GM19395 (cell line): Measurements from ENCODE around the gene IL36B.

ENCODE experiments used
- ATAC-seq: cut with Tn5 transposase; IDR thresholded peaks from one replicate; pipeline ENCODE4 v1.9.1; 2021; ENCODE audit warnings: mild to moderate bottlenecking, moderate library complexity; ENCODE audit not compliant: unreplicated experiment

The IL36B gene

DNA sequence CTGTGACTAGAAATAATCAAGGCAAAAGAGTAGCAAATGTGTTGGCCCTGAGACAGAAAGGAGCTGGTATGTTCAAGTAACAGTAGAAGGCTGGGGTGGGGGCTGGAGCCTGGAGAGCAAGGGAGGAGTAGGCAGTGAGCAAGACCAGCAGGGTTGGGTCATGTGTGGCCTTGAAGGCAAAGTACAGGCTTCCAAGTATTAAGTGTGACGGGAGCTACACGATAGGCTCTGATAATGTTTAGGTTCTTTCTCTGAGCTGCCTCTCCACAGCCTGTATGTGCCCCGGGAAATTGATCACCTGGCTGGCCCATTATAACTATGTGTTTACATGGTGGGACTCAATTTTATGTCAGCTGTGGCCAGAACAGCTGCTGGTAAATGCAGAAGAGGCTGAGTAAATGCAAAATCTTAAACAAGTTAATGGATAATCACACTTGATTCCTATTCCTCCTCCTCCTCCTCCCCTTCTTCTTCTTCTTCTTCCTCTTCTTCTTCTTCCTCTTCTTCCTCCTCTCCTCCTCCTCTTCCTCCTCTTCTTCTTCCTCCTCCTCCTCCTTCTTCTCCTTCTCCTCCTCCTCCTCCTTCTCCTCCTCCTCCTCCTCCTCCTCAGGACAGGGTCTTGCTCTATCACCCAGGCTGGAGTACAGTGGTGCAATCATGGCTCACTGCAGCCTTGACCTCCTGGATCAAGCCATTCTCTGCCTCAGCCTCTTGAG is 24.4 kb upstream of the IL36B start:
- no peak for ATAC-seq

DNA sequence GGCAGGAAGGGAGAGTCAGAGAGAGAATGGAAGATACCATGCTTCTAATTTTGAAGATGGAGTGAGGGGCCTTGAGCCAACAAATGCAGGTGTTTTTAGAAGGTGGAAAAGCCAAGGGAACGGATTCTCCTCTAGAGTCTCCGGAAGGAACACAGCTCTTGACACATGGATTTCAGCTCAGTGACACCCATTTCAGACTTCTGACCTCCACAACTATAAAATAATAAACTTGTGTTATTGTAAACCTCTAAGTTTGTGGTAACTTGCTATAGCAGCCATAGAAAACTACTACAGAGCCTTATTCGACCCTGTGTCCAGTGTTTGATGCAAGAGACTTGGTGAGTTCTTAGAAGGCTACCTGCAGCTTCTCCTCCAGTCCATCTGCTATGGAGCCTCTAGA is 22.9 kb upstream of the IL36B start:
- no peak for ATAC-seq

DNA sequence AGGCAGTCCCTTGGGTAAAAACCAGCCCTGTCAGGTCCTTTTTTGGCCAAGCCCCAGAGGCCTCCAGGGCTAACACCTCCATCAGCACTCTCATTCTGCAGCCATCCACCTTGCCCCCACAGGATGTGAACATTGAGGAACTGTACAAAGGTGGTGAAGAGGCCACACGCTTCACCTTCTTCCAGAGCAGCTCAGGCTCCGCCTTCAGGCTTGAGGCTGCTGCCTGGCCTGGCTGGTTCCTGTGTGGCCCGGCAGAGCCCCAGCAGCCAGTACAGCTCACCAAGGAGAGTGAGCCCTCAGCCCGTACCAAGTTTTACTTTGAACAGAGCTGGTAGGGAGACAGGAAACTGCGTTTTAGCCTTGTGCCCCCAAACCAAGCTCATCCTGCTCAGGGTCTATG is 22.4 kb upstream of the IL36B start:
- ATAC-seq, result no peak

DNA sequence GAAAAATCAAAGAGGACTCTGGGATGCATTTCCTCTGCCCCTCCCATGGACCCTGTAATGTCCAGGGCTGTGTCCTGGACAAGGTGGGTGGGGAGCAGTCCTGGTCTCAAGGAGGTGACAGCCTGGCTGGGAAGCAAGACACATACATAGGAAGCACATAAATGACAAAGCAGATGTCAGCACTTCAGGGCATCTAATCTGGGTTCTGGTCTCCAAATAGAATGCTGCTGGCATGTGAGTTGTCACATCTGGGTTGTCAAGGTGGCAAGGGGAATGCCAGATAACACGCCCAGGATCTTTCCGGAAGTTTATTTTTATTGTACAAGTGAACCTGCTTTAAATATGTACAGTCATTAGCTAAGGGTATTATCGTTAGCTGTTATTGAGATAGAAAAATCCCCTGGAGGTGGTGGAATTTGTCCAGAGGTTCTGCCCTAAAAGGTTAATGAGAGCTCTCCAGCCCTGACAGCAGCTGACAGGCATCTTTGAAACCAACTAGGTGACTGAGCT is 20.7 kb upstream of the IL36B start:
- ATAC-seq, result no peak

DNA sequence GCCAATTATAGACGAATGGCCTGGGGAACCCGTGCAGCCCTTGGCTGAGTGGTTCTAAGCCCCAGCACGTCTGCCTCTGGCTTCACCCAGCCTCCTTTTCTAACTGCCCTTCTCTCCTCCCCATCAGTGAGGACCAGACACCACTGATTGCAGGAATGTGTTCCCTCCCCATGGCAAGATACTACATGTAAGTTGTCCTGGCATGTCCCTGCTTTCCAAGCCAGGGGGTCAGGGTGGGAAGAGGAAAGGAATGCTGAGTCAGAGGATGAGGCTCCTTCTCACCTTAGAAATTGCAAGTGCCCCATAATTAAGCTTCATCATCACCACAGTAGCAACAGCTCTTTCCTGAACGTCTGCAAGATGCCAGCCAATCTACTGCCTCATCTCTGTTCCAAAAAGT is 19.9 kb upstream of the IL36B start:
- no peak for ATAC-seq

DNA sequence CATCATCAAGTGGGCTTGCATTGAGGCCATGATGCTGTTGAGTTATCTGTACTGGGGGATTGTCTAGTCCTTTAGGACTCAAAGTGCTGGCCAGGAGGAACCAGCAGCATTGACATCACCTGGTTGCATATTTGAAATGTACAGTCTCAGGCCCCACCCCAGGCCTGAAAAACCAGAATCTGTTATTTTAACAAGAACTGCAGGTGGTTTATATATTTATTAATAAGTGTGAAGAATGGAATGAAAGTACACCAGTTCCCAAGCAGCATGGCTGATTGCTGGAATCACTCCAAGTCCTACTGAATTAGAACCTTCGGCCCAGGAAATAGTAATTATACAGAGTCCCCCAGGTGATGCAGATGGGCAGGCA is 17.9 kb upstream of the IL36B start:
- no peak for ATAC-seq

DNA sequence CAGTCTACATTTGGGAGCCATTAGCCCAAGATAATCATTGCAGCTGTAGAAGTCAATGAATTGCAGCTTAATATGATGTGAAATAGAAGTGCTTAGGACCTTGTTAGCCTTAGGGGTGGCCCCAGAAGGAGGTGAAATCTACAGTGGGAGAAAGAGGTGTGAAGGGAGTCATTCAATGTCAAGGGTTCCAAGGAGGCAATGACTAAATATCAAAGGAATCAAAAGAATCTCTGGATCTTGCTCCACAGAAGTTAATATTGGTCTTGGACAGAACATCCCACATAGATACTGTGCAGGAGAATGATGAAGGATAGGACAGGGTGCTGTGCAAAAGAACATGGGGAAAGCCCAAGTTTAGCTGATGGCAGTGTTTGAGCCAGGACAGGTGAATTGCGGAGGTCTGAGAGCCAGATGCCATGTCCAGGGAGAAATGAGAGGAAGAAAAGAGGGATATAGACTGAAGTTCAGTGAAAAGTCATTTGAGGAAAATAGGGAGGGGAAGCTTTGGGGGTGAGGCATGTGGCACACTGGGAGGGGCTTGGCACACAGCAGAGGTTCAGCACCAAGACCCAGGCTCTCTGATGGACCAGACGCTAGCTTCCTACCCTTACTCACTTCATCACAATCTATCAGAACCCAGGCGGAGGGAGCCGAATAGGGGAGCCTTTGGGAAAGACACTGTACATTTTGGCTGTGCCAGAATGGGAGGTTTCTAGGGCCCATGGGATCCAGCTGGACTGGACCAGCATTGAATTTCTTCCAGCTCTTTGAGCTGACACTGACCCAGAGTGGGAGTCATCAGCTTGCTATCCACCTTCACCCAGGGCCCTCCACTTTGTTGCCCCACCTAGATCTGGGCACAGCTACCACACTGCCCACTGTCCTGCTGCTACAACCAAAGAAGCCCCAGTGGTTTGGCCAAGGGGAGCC is 17.3 kb upstream of the IL36B start:
- ATAC-seq, result no peak

DNA sequence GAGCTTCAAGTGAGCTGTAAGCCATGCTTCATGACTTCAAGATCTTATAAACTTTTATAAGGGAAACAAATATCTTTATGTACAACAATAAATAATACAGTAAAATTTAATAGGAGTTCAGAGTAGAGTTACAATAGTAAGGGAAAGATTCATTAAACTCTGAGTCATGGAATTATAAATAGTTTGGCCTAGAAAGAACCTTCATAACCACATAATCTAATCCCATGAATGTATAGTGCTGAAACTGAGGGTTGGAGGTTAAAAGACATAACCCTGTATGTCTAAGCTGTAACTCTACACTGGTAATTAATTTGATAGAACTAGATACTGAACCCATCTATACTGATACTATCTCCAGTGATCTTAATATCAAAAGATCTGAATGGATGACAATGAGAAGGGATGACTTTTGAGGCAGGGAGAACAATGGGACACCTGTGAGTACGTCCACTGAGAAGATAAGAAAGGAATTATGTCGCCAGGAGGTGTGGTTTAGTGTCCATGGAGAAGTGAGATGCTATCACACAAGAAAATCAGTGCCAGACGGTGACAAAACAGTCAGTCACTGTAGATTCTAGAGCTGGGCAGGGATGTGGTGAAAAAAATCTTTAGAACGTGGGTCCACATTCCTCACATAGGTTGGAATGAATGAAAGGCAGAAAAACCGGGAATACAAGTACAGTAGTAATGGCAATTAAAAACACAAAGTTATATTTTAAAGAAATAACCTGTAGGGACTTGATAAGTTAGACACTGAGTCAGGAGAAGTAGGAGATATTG is 16.2 kb upstream of the IL36B start:
- ATAC-seq, result no peak

DNA sequence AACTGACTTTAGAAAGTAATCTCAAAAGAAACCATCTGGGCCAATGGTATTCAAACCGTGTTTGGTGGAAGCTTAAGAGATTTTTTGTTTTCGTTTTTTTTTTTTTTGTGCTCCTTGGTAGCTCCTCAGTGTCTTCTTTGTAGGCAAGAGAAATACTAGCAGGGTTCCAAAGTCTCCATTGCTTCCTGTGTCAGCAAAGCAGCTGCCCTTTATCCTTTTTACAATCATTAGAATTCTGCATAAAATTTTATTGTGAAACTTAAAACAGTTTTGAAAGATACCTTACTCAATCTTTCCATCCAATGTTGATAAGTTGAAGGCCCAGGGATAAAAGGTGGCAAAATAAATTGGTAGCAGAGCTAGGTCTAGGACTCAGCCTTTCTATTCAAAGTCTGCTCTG is 15.6 kb upstream of the IL36B start:
- ATAC-seq, result no peak

DNA sequence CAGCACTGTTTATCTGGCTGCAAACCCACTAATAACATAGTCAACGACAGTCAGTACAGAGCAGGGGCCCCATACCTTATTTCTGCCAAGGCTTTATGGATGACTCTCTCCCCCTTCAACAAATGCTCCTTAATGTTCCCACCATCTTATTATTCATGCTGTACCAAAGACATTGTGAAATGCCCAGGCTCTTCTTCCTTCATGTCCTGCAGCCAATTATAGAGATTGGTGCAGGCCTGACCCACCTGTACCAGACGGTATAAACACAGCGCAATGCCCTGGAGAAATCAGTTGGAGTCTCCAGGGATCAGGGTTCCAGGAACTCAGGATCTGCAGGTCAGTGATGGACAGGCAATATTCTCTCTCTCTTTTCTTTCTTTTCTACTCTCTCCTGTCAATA is 15.0 kb upstream of the IL36B start, which contains the start of gene IL1F10:
Gene IL1F10 (plus strand): TSS at position 290 of the 400 bp plus-strand sequence. CDS start 4,769 bp downstream, outside the sequence.
- no peak for ATAC-seq

DNA sequence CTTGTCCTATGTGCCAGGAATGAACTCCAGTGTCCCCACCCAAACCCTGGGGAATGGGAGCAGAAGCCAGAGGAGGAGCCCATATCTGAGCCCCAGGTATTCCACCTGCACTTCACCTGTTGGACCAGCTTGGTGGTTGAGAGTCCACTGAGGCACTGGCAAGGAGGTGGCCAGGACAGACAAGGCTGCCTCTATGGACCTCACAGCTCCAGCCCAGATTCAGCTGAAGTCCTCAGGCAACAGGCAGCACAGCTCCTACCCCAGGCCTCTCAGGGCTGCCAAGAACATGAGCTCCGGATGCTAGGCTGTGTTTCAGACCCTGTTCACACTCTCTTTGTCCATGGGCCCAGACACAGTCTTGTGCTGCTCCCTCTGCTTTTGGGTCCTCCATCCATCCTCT is 12.2 kb upstream of the IL36B start:
- no peak for ATAC-seq

DNA sequence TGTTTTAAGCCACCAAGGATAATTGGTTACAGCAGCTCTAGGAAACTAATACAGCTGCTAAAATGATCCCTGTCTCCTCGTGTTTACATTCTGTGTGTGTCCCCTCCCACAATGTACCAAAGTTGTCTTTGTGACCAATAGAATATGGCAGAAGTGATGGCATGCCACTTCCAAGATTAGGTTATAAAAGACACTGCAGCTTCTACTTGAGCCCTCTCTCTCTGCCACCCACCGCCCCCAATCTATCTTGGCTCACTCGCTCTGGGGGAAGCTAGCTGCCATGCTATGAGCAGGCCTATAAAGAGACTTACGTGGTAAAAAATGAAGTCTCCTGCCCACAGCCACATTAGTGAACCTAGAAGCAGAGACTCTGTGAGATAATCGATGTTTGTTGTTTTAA is 11.6 kb upstream of the IL36B start:
- ATAC-seq, result no peak

DNA sequence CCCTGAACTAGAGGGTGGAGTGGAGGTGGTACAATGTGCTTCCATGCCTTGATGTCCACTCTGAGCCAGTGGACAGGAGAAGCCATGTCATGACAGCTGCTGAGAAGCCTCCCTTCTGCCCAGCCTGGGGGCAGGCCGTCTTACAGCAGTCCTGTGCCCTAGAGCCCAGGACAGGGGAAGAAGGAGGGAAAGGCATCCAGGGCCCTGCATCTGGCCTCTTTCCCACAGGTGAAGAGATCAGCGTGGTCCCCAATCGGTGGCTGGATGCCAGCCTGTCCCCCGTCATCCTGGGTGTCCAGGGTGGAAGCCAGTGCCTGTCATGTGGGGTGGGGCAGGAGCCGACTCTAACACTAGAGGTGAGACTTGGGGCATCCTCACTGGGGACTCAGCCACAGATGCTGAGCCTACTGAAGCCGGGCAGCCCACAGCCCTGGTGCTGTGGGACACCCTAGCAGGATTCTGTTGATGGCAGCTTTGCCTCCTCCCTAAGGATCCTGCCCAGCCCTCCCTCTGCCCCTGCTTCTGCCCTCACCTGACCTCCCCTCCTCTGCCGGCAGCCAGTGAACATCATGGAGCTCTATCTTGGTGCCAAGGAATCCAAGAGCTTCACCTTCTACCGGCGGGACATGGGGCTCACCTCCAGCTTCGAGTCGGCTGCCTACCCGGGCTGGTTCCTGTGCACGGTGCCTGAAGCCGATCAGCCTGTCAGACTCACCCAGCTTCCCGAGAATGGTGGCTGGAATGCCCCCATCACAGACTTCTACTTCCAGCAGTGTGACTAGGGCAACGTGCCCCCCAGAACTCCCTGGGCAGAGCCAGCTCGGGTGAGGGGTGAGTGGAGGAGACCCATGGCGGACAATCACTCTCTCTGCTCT is 9.5 kb upstream of the IL36B start:
- ATAC-seq, result no peak

DNA sequence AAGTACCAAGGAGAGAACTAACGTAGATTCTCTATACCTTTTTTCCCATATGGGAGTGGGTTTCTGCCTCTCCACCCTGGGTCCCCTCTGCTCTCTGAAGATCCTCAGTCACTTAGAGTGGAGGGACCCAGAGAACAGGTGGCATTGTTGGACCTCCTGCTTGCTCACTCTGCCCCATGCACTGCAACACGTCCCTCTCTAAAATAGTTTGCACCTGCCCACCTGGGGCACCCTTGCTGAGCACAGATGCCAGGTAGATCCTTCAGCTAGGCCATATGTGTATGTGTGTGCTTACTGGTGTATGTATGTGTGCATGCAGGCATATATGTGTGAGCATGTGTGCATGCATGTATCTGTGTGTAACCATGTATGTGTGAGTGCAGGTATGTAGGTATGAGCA is 8.6 kb upstream of the IL36B start:
- ATAC-seq, result no peak

DNA sequence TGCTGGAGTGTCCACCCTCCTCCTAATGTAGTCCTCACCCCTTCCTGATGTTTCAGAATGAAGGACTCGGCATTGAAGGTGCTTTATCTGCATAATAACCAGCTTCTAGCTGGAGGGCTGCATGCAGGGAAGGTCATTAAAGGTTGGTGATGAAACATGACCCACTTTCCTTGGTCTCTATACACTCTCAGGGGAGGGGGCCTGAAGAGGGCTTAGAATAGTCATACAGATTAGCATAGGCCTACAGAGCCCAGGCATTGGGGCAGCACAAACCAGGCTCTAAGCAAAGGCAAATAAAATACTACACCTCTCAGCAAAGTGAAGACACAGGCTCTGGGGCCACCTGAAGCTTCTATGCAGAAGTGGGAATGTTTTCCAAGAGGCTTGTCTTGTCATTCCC is 8.1 kb upstream of the IL36B start:
- no peak for ATAC-seq

DNA sequence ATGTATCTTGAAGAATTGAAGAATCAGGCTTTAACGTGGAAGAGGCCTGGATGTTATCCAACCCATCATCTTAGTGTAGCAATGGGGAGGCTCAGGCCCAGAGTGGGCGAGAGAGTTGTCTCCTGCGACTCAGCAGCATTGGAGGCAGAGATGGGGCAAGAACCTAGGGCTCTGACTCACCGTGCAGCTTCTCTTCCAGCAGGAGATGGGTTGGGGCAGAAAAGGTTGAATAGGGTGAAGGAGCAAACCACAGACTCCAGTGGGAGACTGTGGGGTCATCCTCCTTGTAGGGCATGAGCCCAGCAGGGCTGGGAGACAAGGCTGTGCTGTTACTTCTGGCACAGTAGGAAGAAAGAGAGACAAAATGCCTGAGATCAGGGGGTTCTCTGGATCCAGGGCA is 7.7 kb upstream of the IL36B start:
- ATAC-seq, result no peak

DNA sequence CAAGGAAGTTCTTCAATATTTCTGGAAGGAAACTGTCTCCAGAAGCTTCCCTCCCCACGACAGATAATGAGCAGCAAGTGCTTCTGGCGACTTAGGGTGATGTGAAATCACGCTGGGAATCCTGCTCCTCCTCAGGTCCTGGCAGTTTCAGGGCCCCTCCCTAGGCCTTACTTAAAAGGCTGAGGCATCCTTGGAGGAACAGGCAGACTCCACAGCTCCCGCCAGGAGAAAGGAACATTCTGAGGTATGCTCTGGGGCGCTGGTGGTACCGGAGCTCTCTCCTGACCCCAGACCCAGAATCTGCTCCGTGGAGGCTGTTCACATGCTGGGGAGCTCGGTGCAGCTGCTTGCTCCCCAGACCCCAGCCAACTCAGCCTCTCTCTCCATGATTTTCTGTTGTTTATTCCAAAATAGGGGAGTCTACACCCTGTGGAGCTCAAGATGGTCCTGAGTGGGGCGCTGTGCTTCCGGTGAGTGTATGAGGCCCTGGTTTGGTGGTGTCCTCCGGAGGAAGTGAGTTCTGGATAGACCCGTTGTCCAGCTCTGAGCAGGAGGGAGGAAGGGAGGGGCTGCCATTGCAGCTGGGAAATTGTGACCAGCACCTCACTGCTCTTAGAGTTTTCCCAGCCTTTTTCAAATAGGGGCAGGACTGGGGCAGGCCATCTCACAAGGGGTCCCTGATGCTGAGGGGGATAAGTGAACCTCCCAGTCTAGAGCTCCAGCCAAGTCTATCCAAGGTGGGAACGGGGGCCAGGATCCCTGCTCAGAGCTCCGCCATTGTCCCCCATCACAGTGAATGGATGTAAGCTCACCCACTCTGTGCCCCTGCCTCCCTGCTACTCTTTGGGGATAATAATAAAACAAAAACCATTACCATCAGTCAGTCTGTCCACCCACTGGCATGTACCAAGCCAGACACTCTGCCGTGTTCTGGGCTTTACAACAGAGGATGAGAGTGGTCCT is 6.6 kb upstream of the IL36B start, which contains the start of gene IL36RN:
Gene IL36RN (plus strand): TSS at position 201 of the 963 bp plus-strand sequence. CDS start 241 bp downstream, at position 442.
- ATAC-seq, result no peak

DNA sequence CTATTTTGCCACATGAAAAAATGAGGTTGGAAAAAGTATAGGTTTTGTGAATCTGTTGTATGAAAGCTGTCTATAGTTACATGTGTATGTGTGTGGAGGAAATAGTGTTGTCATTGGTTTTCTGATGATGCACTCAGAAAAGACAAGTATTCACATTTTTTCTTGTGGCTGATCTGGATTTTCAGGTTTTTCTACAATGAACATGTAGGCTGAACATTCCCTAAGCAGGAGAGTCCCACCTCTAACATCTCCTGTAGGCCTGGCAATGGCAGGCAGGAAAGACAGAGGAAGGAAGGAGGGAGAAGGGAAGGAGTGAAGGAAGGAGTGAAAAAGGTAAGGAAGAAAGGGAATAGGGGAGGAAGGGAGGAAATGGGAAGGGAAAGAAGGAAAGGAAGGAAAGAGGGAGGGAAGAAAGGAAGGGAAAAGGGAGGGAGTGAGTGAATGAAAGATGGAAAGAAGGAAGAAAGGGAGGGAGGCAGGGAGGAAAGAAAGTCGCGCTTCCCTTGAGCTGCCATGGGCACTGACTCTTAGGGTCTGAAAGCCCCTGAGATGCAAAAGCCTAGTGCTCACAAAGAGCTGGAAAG is 5.8 kb upstream of the IL36B start:
- no peak for ATAC-seq

DNA sequence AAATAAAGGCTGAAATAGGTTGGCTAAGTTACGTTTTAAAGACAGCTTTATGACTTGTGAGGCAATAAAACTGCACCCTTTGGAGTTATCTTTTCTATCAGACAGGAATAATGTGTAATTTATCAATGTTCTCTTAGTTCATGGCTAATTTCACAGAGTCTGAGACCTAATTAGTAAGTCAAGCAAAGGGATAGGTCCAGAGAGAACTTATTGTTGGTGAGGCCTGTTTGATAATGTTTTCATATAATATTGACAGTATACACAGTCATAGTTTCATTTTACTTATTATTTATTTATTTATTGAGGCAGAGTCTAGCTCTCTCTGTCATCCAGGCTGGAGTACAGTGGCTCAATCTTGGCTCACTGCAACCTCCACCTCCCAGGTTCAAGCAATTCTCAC is 4.5 kb upstream of the IL36B start:
- no peak for ATAC-seq
